ENCODE data around the gene LGR5. TPM values are rescaled to one million over a fixed set of nuclear protein-coding genes. Genes with fewer than 3 reads are reported as not detected.

Gene LGR5
- total RNA-seq, 1 donor from 2014 or later, result 0.32 TPM

DNA sequence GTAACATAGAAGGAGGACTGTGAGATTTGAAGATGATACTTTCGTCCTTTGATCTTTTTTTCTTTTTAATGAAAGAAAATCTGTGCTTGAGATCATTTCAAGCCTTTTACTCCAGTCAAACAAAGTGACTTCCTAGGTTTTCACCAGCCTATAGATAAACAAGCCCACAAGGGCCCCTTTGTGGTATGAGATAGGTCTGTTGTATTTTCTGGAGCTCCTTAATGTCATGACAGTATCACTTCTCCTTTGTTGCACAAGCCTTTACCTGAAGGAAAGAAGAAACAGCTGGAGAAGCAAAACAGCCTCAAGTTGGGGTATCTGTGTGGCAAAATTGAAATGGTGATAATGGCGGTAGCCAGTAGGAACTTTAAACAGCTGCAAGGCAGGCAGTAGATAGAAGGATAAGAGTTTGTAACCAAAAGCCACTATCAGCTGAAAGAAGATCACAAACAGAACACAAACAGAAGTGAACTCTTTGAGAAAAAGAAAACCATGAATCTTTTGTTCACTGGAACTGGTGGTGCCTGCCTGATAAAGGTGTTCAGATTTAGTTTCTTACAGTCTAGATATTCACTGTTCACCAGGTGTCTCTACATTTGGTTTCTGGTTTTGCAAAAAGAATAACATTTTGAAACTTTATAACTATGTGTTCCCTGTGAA is 96.8 kb downstream of the LGR5 start:
- no peak overlapping the region for H3K4me3 ChIP-seq (ENCODE audit: insufficient read depth, low read depth, low read length)
- no peaks in the 10 kb centered on the region for H3K9me3 ChIP-seq (ENCODE audit: insufficient read depth, low read depth, low read length)
- no peaks in the 10 kb centered on the region for H3K36me3 ChIP-seq (ENCODE audit: insufficient read depth, low read length)
- TF ChIP-seq EZH2 (IDR thresholded peaks at IDR 0.05; ENCODE audit: insufficient read depth, low read length), result no peak
- TF ChIP-seq, protein P1, sequence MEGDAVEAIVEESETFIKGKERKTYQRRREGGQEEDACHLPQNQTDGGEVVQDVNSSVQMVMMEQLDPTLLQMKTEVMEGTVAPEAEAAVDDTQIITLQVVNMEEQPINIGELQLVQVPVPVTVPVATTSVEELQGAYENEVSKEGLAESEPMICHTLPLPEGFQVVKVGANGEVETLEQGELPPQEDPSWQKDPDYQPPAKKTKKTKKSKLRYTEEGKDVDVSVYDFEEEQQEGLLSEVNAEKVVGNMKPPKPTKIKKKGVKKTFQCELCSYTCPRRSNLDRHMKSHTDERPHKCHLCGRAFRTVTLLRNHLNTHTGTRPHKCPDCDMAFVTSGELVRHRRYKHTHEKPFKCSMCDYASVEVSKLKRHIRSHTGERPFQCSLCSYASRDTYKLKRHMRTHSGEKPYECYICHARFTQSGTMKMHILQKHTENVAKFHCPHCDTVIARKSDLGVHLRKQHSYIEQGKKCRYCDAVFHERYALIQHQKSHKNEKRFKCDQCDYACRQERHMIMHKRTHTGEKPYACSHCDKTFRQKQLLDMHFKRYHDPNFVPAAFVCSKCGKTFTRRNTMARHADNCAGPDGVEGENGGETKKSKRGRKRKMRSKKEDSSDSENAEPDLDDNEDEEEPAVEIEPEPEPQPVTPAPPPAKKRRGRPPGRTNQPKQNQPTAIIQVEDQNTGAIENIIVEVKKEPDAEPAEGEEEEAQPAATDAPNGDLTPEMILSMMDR (IDR thresholded peaks at IDR 0.05; ENCODE audit: insufficient read depth, low read depth, low read length), result no peak
- H3K9ac ChIP-seq (ENCODE audit: low read length), result no peak overlapping the region
- FAIRE-seq (no peak), DNase-seq (ENCODE audit: low read depth) (no peak)
- no peak overlapping the region for H2AFZ ChIP-seq (ENCODE audit: low read depth, low read length)
- H3K4me2 ChIP-seq (ENCODE audit: low read length), result no peak overlapping the region
- H3K4me1 Mint-ChIP-seq (ENCODE audit: low read depth, unreplicated experiment), result peaks cover 2% of the 10 kb centered on the region
- no peak overlapping the region for H3K27ac Mint-ChIP-seq (ENCODE audit: unreplicated experiment)
- H3K27me3 ChIP-seq (ENCODE audit: insufficient read depth, low read length), result no peaks in the 10 kb centered on the region
- no peaks in the 10 kb centered on the region for H3K9me3 Mint-ChIP-seq (ENCODE audit: unreplicated experiment)
- no peak overlapping the region for H3K4me3 Mint-ChIP-seq (ENCODE audit: unreplicated experiment)
- H3K27me3 Mint-ChIP-seq (ENCODE audit: low read depth, unreplicated experiment), result no peaks in the 10 kb centered on the region
- no peaks in the 10 kb centered on the region for H4K20me1 ChIP-seq (ENCODE audit: insufficient read depth, low read length)
- H3K79me2 ChIP-seq (ENCODE audit: insufficient read depth, low read length), result no peaks in the 10 kb centered on the region
- no peaks in the 10 kb centered on the region for H3K4me1 ChIP-seq (ENCODE audit: insufficient read depth, low read length)
- no peak overlapping the region for H3K27ac ChIP-seq (ENCODE audit: low read depth, low read length)
- H3K36me3 Mint-ChIP-seq (ENCODE audit: low read depth, unreplicated experiment), result no peaks in the 10 kb centered on the region

DNA sequence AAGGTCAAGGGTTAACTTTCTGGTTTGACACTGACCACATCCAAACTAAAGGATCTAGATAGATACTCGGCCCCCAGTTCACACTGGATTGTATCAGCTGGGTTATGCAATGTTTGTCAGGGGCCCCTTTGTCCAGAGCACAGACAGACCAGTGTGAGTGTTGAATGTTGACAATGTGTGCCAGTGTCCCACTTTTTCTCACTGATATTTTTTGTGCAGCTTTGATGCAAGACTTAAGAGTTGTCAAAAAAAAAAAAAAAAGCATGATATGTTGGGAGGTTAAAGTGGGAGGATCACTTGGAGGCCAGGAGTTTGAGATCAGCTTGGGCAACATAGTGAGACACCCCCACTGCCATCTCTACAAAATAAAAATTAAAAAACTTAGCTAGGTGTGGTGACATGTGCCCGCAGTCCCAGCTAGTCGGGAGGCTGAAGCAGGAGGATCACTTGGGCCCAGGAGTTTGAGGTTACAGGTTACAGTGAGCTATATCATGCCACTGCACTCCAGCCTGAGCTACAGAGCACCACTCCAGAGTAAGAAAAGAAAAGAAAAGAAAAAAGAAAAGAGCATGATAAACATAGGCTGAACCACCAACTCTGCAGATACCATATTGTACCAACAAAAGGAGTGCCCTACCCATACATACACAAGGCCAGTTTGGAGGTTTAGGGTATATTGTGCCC is 97.5 kb downstream of the LGR5 start:
- Histone ChIP-seq H2AFZ (ENCODE audit: low read depth, low read length) (no peak overlapping the region), H3K4me1 (ENCODE audit: insufficient read depth, low read length) (no peaks in the 10 kb centered on the region), H3K9ac (ENCODE audit: low read length) (no peak overlapping the region), H3K9me3 (ENCODE audit: insufficient read depth, low read depth, low read length) (no peaks in the 10 kb centered on the region), H3K4me3 (ENCODE audit: insufficient read depth, low read depth, low read length) (no peak overlapping the region), H3K79me2 (ENCODE audit: insufficient read depth, low read length) (no peaks in the 10 kb centered on the region), H3K36me3 (ENCODE audit: insufficient read depth, low read length) (no peaks in the 10 kb centered on the region), H3K27me3 (ENCODE audit: insufficient read depth, low read length) (no peaks in the 10 kb centered on the region), H3K4me2 (ENCODE audit: low read length) (no peak overlapping the region), H4K20me1 (ENCODE audit: insufficient read depth, low read length) (no peaks in the 10 kb centered on the region), H3K27ac (ENCODE audit: low read depth, low read length) (no peak overlapping the region)
- Mint-ChIP-seq H3K27me3 (ENCODE audit: low read depth, unreplicated experiment) (no peaks in the 10 kb centered on the region), H3K27ac (ENCODE audit: unreplicated experiment) (no peak overlapping the region), H3K4me3 (ENCODE audit: unreplicated experiment) (no peak overlapping the region), H3K36me3 (ENCODE audit: low read depth, unreplicated experiment) (no peaks in the 10 kb centered on the region), H3K9me3 (ENCODE audit: unreplicated experiment) (no peaks in the 10 kb centered on the region), H3K4me1 (ENCODE audit: low read depth, unreplicated experiment) (peaks cover 2% of the 10 kb centered on the region)
- DNase-seq (ENCODE audit: low read depth) (no peak), FAIRE-seq (no peak)
- TF ChIP-seq EZH2 (IDR thresholded peaks at IDR 0.05; ENCODE audit: insufficient read depth, low read length), result no peak
- TF ChIP-seq, protein P1 (IDR thresholded peaks at IDR 0.05; ENCODE audit: insufficient read depth, low read depth, low read length), result no peak

DNA sequence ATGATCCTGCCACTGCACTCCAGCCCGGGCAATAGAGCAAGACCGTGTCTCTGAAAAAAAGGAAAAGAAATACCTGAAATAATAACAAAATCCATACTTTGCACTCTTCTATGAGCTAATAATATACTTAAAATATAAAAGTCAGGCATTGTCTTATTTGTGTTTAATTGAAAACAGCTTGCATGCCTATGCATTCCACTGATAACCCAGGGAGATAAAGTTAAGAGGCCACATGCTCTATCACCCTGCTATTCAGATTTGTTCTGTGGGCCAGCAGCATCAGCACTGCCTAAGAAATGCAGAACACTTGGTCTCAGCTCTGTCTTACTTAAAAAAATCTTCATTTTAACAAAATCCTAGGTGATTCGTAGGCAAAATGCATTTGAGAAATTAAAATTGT is 99.2 kb downstream of the LGR5 start:
- FAIRE-seq, result no peak
- Histone ChIP-seq H3K4me1 (ENCODE audit: insufficient read depth, low read length) (no peaks in the 10 kb centered on the region), H3K27ac (ENCODE audit: low read depth, low read length) (no peak overlapping the region), H3K36me3 (ENCODE audit: insufficient read depth, low read length) (no peaks in the 10 kb centered on the region), H3K79me2 (ENCODE audit: insufficient read depth, low read length) (no peaks in the 10 kb centered on the region), H3K9me3 (ENCODE audit: insufficient read depth, low read depth, low read length) (no peaks in the 10 kb centered on the region), H3K27me3 (ENCODE audit: insufficient read depth, low read length) (peaks cover 3% of the 10 kb centered on the region), H3K4me2 (ENCODE audit: low read length) (no peak overlapping the region), H2AFZ (ENCODE audit: low read depth, low read length) (no peak overlapping the region), H3K9ac (ENCODE audit: low read length) (no peak overlapping the region), H4K20me1 (ENCODE audit: insufficient read depth, low read length) (no peaks in the 10 kb centered on the region), H3K4me3 (ENCODE audit: insufficient read depth, low read depth, low read length) (no peak overlapping the region)
- Mint-ChIP-seq H3K4me1 (ENCODE audit: low read depth, unreplicated experiment) (peaks cover 2% of the 10 kb centered on the region), H3K4me3 (ENCODE audit: unreplicated experiment) (no peak overlapping the region), H3K9me3 (ENCODE audit: unreplicated experiment) (no peaks in the 10 kb centered on the region), H3K36me3 (ENCODE audit: low read depth, unreplicated experiment) (no peaks in the 10 kb centered on the region), H3K27me3 (ENCODE audit: low read depth, unreplicated experiment) (no peaks in the 10 kb centered on the region), H3K27ac (ENCODE audit: unreplicated experiment) (no peak overlapping the region)
- TF ChIP-seq, protein P1 (IDR thresholded peaks at IDR 0.05; ENCODE audit: insufficient read depth, low read depth, low read length), result no peak
- TF ChIP-seq EZH2 (IDR thresholded peaks at IDR 0.05; ENCODE audit: insufficient read depth, low read length), result no peak
- DNase-seq (ENCODE audit: low read depth), result no peak
